ENCODE measurements around the gene HDGFL2.
A peak's percentile ranks its signal among the peaks of the same experiment; 100 is the strongest.

Gene HDGFL2

DNA sequence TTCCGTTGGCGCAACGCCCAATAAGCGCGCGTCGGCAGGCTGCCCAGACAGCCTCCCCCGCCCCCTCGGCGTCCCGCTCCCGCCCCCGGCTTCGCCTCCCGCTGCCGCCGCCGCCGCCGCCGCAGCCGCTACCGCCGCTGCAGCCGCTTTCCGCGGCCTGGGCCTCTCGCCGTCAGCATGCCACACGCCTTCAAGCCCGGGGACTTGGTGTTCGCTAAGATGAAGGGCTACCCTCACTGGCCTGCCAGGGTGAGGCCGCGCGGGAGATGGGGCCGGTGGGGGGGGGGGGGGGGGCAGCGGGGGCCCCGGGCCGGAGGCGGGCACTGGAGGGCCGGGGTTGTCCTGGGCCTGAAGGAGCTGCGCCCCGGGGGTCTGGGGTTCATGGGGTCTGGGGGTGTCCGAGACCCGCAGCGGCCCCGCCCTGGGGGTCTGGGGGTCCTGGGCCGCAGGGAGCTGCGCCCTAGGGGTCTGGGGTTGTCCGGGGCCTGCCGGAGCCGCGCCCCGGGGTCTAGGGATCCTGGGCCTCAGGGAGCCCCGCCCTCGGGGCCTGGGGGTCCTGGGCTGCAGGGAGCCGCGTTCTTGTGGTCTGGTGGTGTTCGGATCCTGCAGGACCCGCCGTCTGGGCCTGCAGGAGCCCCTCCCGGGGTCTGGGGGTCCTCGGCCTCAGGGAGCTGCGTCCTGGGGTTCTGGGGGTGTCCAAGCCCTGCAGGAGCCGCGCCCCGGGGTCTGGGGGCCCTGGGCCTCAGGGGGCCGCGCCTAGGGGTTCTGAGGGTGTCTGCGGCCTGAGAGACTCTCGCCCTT is at the start of gene HDGFL2:
Gene HDGFL2 (plus strand): TSS at position 124 of the 801 bp plus-strand sequence. CDS start 54 bp downstream, at position 178.
- no peak for DNase-seq

DNA sequence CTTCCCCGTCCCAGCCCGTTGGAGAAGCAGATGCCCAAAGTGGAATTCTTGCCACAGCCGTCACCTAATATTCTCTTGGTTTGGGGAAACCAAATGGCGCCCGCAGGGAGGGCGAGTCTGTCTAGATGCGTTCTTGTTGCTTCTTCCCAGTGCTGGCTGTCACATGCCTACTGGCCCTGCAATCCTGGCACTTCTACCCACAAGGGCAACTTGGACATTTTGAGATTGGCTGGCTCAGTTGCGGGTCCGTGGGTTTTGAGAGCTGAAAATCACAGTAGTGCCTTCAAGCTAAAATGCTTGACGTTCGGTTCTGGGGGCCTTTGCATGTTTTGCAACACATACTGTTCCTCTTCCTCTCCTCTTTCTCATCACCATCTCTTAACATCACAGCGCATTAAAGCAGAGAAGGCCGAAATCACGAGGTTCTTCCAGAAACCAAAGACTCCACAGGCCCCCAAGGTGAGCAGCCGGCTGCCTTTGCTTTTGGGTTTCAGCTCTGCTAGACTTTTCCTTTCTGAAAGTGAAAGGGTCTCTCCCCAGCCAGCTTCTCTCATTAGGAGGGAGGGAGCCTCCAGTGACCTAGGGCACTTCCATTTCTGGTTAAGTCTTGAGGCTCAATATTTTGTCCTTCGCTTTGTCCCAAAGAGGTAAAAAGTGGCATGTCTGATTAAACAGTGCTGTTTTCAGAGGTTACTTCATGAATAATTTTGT is 48.5 kb upstream of the HDGFL2 start:
- no peak for DNase-seq

DNA sequence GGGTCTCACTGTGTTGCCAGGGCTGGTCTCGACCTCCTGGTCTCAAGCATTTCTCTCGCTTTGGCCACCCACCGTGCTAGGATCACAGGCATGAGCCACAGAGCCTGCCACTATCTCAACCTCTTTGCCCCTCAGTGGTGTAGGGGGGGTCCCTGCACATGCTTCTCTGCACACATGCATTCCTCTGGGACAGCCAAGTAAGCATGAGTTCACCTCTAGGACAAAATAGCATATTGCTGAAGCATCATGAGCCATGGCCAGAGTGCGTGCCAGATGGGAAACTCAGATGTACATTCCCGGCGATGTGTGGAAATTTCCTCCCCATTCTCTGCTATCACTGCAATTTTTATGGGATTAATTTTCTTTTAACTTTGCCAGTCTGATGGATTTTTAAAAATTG is 46.6 kb upstream of the HDGFL2 start:
- DNase-seq: no peak

DNA sequence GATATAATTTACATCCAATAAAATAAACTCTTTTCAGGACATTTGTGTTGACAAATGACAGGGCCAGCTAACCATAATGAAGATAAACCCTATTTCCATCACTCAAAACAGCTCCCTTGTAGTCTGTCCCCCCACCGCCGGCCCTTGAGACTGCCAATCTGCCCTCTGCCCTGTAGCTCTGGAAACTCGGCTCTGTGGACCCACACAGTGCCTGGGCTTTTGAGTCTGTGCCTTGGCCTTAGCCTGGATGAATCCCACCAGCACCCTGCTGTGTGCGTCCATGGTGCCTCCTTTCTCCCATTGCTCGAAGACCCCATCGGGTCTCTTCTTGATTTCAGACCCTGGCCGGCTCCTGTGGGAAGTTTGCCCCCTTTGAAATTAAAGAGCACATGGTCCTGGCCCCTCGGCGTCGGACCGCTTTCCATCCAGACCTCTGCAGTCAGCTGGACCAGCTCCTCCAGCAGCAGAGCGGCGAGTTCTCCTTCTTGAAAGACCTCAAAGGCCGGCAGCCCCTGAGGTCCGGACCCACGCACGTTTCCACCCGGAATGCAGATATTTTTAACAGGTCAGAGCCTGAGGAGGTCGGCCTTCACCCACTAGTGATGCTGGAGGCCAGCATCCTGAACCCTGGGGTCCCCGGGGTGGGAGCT is 43.6 kb upstream of the HDGFL2 start:
- DNase-seq: no peak

DNA sequence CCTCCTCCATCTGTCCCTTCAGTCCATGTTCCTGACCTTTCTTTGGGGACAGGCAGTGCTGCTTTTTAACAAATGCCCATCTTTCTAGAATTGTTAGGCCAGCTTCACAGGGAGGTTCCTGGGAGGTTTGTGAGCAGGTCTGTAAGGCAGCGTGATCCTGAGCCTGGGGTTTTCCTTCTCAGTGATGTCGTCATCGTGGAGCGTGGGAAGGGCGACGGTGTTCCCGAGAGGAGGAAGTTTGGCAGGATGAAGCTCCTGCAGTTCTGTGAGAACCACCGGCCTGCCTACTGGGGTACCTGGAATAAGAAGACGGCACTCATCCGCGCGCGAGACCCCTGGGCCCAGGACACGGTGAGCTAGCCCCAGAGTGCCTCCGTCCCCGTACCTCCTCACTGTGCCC is 42.8 kb upstream of the HDGFL2 start:
- no peak for DNase-seq

DNA sequence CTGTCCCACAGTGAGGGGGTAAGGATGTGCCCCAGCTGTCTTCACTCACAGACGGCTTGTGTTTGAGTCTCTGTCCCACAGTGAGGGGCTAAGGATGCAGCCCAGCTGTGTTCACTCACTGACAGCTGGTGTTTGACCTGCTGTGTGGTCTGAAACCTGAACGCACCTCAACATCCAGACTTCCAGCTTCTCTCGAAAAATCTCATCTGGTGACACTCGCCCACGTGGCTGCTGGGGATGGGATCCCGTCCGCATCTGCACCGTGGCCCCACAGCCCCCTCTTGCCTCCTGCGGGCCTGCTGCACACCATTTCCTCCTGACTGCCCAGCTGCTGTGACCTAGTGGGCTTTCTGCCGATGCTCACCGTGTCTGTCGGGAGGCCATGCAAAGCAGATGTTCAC is 42.3 kb upstream of the HDGFL2 start:
- DNase-seq: no peak

DNA sequence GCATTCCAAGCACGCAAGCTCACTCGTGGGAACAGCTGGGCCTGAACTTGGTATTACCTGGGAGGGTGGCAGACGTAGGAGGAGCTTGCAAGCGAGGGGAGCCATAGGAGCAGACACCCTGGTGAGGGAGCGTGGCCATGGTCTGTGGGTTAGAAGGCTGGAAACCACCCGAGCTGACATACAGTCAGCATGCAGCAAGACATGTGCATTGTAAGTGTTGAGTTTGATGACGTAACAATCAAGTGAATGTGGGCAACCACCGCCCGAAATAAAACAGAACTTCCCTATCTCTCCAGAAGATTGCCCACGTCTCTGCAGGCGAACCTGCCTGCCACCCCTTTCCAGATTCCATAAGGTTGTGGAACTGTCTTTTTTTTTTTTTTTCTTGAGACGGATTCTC is 41.3 kb upstream of the HDGFL2 start:
- peak; percentile 80 to 85 for DNase-seq

DNA sequence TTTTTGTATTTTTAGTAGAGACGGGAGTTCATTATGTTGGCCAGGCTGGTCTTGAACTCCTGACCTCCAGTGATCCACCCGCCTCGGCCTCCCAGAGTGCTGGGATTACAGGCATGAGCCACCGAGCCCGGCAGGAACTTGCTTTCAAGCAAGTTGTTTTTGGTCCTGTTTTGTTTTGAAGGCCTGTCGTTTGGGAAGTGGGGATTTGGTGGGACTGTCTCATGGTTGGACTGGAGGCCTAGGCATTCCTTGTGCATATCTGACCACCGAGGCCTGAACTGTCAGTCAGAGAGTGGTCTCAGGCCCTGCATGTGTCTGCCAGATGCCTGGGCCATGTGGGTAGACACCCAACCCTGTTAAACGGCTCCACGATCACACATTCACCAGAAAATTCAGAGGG is 40.8 kb upstream of the HDGFL2 start:
- no peak for DNase-seq

DNA sequence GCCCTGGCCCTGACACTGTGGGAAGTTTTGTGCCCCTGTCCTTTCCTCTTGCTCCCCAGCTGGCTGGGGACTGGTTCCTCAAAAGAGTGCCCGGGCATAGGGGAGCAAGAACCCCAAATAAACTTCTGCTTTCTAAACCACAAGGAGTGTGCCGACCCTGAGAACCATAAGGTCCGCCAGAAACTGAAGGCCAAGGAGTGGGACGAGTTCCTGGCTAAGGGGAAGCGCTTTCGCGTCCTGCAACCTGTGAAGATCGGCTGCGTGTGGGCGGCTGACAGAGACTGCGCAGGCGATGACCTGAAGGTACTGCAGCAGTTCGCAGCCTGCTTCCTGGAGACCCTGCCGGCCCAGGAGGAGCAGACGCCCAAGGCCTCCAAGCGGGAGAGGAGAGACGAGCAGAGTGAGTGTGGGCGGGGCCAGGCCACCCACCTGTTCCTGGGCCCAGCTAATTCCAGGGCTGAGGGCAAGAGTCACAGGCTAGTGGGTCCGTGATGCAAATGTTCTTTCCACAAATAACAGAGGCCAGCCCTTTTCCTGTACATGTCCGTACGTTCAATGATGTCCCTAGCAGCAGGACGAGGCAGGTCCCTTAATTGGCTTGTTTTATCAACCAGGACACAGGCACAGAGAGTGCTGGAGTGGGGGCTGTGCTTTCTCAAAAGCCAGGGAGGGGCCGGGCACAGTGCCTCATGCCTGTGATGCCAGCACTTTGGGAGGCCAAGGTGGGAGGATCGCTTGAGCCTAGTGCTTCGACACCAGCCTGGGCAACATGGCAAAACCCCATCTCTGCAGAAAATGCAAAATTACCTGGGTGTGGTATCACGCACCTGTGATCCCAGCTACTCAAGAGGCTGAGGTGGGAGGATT is 40.1 kb upstream of the HDGFL2 start:
- peak; percentile 32 to 49 for DNase-seq

DNA sequence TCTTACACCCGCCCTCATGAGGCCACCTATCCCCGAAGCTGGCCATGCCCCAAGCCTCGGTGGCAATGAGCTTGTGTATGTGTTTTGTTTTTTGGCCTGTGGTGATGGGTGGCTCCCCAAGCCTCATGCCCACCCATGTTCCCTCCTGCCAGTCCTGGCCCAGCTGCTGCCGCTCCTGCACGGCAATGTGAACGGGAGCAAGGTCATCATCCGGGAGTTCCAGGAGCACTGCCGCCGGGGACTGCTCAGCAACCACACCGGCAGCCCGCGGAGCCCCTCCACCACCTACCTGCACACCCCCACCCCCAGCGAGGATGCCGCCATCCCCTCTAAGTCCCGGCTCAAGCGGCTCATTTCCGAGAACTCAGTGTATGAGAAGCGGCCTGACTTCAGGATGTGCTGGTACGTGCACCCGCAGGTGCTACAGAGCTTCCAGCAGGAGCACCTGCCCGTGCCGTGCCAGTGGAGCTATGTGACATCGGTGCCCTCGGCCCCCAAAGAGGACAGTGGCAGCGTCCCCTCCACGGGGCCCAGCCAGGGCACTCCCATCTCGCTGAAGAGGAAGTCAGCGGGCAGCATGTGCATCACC is 39.1 kb upstream of the HDGFL2 start:
- DNase-seq: no peak

DNA sequence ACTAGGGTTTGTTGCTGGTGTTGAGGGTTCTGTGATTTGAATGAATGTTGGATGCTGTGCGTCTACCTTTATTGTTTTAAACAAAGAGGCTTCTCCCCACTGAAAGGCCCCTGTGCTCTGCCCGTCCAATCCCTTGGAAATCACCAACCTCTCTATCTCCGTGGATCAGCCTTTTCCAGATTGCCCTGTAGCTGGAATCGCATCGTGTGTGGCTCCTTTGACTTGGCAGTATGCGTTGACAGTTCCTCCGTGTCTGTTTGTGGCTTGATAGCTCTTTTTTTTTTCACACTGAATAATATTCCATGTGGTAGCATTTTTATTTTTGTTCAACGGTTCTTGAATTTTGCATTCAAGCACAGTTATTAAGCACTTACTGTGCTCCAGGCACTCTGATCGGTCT is 37.7 kb upstream of the HDGFL2 start:
- no peak for DNase-seq

DNA sequence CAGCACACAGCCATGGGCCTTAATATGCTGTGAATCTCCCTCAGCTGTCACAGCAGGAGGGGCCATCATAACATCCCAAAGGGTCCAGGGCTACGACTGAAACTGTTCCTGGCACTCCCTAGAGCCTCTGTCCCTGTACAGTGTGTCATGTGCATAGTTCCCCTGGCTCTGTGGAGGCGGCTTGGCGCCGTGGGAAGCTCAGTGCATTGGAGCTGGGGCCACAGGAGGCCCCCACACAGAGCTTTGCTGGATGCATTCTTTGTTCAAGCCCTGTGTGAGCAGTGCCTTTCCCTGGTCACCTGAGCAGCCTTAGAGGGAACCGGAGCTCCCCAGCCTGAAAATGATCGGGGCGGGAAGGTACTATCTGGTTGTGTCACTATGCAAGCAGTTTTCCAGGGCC is 35.9 kb upstream of the HDGFL2 start:
- no peak for DNase-seq

DNA sequence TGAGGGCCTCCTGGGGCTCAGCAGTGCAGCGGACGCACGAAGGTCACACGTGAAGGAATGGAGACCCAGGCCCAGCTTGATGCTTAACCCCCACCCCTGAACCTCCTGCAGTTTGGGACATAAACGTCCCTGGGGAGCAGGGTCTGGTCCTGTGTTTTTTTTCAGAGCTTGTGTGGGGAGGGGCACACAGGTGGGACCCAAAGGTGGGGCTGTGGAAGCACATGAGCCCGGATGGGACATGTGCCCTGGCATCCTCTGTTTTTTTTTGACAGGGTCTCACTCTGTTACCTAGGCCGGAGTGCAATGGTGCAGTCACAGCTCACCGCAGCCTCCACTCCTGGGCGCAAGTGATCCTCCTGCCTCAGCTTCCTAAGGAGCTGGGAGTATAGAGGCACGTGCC is 35.0 kb upstream of the HDGFL2 start:
- no peak for DNase-seq

DNA sequence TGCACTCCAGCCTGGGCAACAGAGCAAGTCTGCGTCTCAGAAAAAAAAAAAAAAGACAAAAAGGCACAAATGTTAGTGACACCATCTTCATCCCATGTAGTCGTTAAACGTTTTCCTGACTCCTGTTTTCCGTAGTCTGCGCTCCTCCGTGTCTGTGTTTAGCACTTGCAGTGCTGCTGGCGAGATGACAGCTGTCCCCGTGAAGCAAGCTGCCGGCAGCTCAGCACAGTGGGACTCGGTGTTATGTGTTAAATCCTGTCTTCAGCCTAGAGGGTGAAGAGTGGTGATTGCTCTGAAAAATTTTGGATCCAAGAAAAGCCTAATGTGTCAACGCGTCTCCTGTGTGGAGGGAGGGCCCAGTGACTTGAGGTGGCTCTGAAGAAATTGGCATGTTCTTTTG is 32.9 kb upstream of the HDGFL2 start:
- DNase-seq: no peak

DNA sequence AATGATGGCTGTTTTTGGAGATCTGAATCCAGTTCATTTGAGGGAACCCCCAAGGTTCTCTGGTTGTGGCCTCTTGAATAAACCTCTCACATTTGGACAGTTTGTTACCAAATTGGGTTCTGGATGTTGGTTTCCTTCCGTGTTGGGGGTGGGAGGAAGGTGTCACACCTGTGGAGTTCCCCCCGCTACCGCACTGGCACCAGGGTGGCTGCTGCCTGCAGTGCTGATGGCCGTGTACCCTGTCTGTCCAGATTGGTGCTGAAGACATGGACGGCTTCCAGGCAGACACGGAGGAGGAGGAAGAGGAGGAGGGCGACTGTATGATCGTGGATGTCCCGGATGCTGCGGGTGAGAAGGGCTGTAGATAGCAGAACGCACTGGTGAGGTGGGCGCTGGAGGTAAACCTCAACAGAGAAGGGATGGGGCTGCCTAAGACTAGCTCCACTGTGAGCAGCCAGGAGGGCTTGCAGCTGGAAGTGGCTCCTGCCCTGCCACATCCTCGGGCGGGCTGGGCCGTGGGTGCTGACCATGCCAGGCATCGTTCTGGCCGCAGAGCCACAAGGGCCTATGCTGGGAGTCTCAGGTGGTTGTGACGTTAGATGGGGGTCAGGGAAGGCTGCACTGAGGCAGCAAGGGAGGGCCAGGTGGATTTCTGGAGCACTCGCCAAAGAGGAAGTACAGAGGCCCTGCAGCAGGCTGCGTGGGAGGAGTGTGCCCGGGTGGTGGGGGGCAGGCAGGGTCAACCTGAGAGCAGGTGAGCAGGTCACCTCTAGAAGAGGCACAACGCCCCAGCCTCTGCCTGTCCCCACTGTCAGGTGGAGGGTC is 29.9 kb upstream of the HDGFL2 start:
- DNase-seq: no peak

DNA sequence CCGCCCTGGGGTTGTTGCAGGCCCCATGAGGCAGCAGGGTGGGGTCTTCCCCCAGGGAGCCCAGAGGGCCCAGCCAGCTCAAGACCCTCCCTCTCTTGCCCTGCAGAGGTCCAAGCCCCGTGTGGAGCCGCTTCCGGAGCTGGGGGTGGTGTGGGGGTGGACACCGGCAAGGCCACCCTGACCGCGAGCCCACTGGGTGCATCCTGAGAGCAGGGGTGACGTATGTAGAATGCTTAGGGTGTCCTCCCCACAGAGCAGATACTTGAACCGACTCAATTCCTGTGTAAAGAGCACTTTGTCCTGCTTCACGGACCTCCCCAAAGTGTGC is 29.3 kb upstream of the HDGFL2 start:
- no peak for DNase-seq

DNA sequence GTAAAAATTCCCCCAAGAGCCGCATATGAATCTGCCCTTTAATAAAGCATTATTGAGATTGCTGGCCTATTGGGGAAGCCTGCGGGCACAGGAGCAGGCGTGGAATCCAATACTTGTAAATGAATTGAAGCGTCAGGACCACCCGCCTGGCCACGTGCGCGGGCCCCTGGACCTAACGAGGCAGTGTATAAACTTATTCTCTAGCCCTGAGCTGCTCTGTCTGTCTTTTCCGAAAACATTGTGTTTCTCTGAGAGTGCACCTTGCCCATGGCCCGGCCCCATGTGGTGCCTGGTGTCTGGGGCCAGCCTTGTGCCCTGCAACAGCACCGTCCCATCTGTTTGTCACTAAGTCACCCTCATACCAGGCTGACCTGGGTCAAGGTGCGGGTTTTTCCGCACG is 28.9 kb upstream of the HDGFL2 start:
- DNase-seq: no peak

DNA sequence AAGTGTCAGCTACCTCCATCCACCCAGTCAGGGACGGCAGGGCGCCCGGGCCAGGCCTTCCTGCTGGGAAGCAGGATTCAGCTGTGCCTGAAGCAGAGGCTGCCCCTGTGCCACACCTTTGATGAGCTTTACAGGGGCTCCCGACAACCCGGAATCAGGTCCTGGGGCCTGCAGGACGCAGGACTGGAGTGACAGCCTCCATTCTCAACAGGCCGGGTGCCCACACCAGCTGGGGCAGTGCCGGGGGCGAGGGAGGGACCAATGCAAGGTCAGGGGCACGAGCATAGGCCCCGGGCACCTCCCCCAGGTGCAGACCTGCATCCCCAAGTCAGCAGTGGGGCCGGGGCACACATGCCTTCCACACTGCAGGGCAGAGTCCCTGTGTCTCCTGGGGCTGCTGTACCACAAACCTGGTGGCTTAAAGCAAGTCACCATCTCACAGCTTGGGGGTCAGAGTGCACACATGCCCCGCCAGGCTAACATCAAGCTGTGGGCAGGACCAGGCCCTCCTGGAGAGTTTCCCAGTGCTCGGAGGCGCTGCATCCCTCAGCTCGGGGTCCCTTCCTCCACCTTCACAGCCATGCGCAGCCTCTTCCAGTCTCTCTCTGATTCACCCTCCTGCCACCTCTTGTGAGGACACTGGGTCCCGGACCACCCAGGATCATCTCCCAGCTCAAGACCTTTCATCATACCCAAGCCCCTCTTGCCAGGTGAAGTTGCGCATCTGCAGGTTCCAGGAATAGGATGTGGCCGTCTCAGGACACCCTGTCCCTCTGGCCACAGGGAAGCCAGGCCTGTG is 27.9 kb upstream of the HDGFL2 start:
- DNase-seq: no peak

DNA sequence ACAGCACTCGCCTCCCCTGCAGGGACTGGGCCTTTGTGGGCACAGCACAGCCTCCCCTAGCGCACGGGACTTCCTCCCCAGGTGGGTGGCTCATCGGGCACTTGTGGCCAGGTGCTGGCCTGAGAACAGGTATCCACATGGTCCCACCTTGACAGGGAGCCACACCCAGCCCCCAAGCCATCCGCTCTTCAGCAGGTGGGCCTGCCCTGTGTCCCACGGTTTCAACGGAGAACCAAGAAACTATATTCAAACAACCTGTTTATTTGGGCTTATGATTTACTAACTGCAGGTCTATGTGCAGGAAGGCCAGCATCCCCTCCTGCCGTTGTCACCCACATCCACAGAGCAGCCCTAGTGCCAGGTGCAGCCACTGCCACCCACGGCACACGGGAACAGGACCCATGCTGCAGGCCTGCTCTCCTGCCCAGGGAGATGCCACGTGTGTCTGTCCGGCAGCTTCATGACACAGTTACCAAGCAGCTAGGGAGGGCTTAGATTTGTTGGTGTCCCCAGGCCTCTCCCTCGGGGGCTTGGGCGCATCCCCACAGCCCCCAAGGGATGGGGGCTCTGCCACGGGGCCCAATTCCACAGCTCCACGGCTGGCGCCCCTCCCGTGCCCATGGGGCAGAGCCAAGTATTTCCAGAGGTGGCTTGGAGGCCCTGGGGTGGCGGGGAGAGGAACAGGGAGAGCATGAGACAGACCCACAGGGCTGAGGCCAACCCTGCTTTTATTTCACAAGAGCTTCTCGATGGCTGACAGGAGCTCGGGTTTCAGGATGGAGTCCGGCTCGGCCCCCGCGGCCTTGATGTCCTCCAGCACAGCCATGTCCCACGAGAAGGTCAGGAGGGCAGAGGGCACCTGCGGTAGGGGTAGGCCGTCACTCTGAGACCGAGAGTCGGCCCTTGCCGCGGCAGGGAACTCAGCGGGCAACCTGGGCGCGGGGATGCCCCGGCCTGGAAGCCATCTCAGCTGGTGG is 27.0 kb upstream of the HDGFL2 start:
- no peak for DNase-seq

Measured in AML-193 (cell line).